ENCODE results near the gene STK4.

- TF ChIP-seq CTCF (conservative IDR thresholded peaks at IDR 0.05; ENCODE audit: low read depth, low read length) (no peak), EZH2 (IDR thresholded peaks at IDR 0.05; ENCODE audit: borderline replicate concordance, low read depth, low read length, poor library complexity, severe bottlenecking) (no peak)
These were observed 15.9 kb upstream of the STK4 start for GRCh38 chr20:44950368-44950767.
